Lung (tissue), 12 donors: ENCODE data around the gene PLEKHH1. TPM values are rescaled to one million over a fixed set of nuclear protein-coding genes. Genes with fewer than 3 reads are reported as not detected.

ENCODE experiments used
- ATAC-seq: fragments of 200-7000 bp; cut with Tn5 transposase; one replicate; pipeline ENCODE4 v1.9.1; 2020; ENCODE audit warnings: moderate number of reproducible peaks; ENCODE audit not compliant: insufficient read depth, low FRiP score
- DNase-seq, 3 donors: peaks; one replicate each; pipeline ENCODE4 v3.0.0-alpha.2; 2013 to 2017
- H3K27ac ChIP-seq, 2 donors: one replicate each; pipeline ENCODE4 v1.5.1; 2013; ENCODE audit warnings: mild to moderate bottlenecking in 2 of 2, moderate library complexity in 2 of 2, control low read depth in 1 of 2, inconsistent platforms in 1 of 2, low read depth in 1 of 2, low read length in 1 of 2
- H3K27me3 ChIP-seq, 3 donors: one replicate each; pipeline ENCODE4 v1.5.1; 2013; ENCODE audit warnings: low read length in 2 of 3; ENCODE audit not compliant: control insufficient read depth in 3 of 3, insufficient read depth in 3 of 3
- H3K36me3 ChIP-seq, 4 donors: one replicate each; pipeline ENCODE4 v1.5.1; 2013; ENCODE audit warnings: low read length in 4 of 4, mild to moderate bottlenecking in 1 of 4, moderate library complexity in 1 of 4; ENCODE audit not compliant: control insufficient read depth in 4 of 4, insufficient read depth in 4 of 4
- H3K4me1 ChIP-seq, 5 donors: one replicate each; pipeline ENCODE4 v1.5.1; 2013; ENCODE audit warnings: low read length in 5 of 5, mild to moderate bottlenecking in 2 of 5, moderate library complexity in 1 of 5; ENCODE audit not compliant: control insufficient read depth in 5 of 5, insufficient read depth in 5 of 5
- H3K4me3 ChIP-seq: one replicate; pipeline ENCODE4 v1.5.1; 2013; ENCODE audit warnings: mild to moderate bottlenecking, control low read depth, moderate library complexity
- H3K9ac ChIP-seq, 2 donors: one replicate each; pipeline ENCODE4 v1.5.1; 2013; ENCODE audit warnings: low read length in 2 of 2, control low read depth in 1 of 2; ENCODE audit not compliant: insufficient read depth in 1 of 2
- H3K9me3 ChIP-seq, 4 donors: one replicate each; pipeline ENCODE4 v1.5.1; 2013; ENCODE audit warnings: low read length in 3 of 4, mild to moderate bottlenecking in 1 of 4, moderate library complexity in 1 of 4; ENCODE audit not compliant: control insufficient read depth in 4 of 4, insufficient read depth in 3 of 4
- CTCF ChIP-seq: IDR thresholded peaks from 2 replicates; pipeline ENCODE4 v1.5.1; 2012; ENCODE audit warnings: mild to moderate bottlenecking; ENCODE audit errors: control extremely low read depth, extremely low read depth
- WGBS, 2 donors: extraction: QIAGEN DNeasy Blood & Tissue Kit; methylation state at CpG; one replicate each; pipeline ENCODE4 v1.1.7; 2013; 5-methylcytosine and 5-hydroxymethylcytosine counted together
- polyA plus RNA-seq, 2 donors: library from polyadenylated mRNA; stranded (reverse); fragments of 200-250 nt; gene quantifications; one replicate each; pipeline ENCODE4 v1.2.1, GENCODE V29; 2013
- total RNA-seq, 2 donors: library from RNA; depleted of rRNA in 1 of 2; stranded (reverse); fragments of >200 nt in 1 of 2; gene quantifications; one replicate each; pipeline ENCODE4 v1.2.1, GENCODE V29; 2014 to 2021
- donor health status: control.
- donor health status: control.
- donor health status: Bipolar disorder and iron deficiency.
- donor health status: healthy.
- donor health status: DM: yes; HTN: yes; CAD: no.

The PLEKHH1 gene
- total and polyA plus RNA-seq, 4 donors: 0.80 to 9.3 (median 2.9) TPM

GRCh38 chr14:67630938-67631337 is 97.8 kb downstream of the PLEKHH1 start:
- H3K27me3 ChIP-seq: no peaks in the 10 kb centered on the region
- H3K4me3 ChIP-seq: no peak overlapping the region
- no peak for TF ChIP-seq CTCF
- no peak overlapping the region for H3K27ac ChIP-seq
- no peak for ATAC-seq
- 74 to 75% methylated on average over 5 of the region's 5 CpGs for WGBS, 2 donors
- no peak overlapping the region for H3K9ac ChIP-seq
- no peaks in the 10 kb centered on the region for H3K9me3 ChIP-seq
- no peak for DNase-seq
- no peaks in the 10 kb centered on the region for H3K36me3 ChIP-seq
- H3K4me1 ChIP-seq: peaks cover 0 to 2% (median 0%) of the 10 kb centered on the region in 5 donors

GRCh38 chr14:67633451-67634147 is 100.5 kb downstream of the PLEKHH1 start:
- H3K4me3 ChIP-seq: no peak overlapping the region
- no peak for TF ChIP-seq CTCF
- H3K9me3 ChIP-seq: no peaks in the 10 kb centered on the region
- 93 to 94% methylated on average over 5 of the region's 5 CpGs for WGBS, 2 donors
- no peak overlapping the region for H3K9ac ChIP-seq
- peaks cover 0 to 2% (median 0%) of the 10 kb centered on the region in 5 donors for H3K4me1 ChIP-seq
- H3K27me3 ChIP-seq: no peaks in the 10 kb centered on the region
- ATAC-seq: no peak
- no peak overlapping the region for H3K27ac ChIP-seq
- no peaks in the 10 kb centered on the region for H3K36me3 ChIP-seq
- no peak for DNase-seq

GRCh38 chr14:67636361-67636919 is 103.3 kb downstream of the PLEKHH1 start:
- Histone ChIP-seq H3K36me3 (no peaks in the 10 kb centered on the region), H3K27ac (no peak overlapping the region), H3K27me3 (no peaks in the 10 kb centered on the region), H3K4me3 (no peak overlapping the region), H3K9ac (no peak overlapping the region), H3K4me1 (no peaks in the 10 kb centered on the region), H3K9me3 (no peaks in the 10 kb centered on the region)
- 82 to 85% methylated on average over 3 of the region's 3 CpGs for WGBS, 2 donors
- no peak for TF ChIP-seq CTCF
- ATAC-seq (no peak), DNase-seq (no peak)

GRCh38 chr14:67638642-67639041 is 105.6 kb downstream of the PLEKHH1 start:
- H3K9me3 ChIP-seq: no peaks in the 10 kb centered on the region
- no peak overlapping the region for H3K27ac ChIP-seq
- TF ChIP-seq CTCF: no peak
- ATAC-seq (no peak), DNase-seq (no peak)
- no peaks in the 10 kb centered on the region for H3K36me3 ChIP-seq
- H3K27me3 ChIP-seq: no peaks in the 10 kb centered on the region
- 93 to 96% methylated on average over 3 of the region's 3 CpGs for WGBS, 2 donors
- H3K4me3 ChIP-seq: no peak overlapping the region
- no peaks in the 10 kb centered on the region for H3K4me1 ChIP-seq
- H3K9ac ChIP-seq: no peak overlapping the region
